HepG2 (cell line): ENCODE results near the gene MTR. TPM values are rescaled to one million over a fixed set of nuclear protein-coding genes. Genes with fewer than 3 reads are reported as not detected.

Experiments used
- ATF7-NPFF ChIP-seq: sonication (generic); formaldehyde crosslinking; IDR thresholded peaks from 2 replicates; pipeline ENCODE4 v1.8.1; 2023; ENCODE audit warnings: mild to moderate bottlenecking, low read depth, missing genetic modification reagents, moderate library complexity
- KDM6A ChIP-seq: IDR thresholded peaks from 2 replicates; pipeline ENCODE4 v1.6.1; 2016; ENCODE audit warnings: low read depth
- ZC3H4 ChIP-seq: sonication (generic); formaldehyde crosslinking; IDR thresholded peaks from 2 replicates; pipeline ENCODE4 v1.4.0; 2020; ENCODE audit warnings: missing genetic modification reagents, borderline replicate concordance
- ZNF10 ChIP-seq: sonication (generic); formaldehyde crosslinking; IDR thresholded peaks from 2 replicates; pipeline ENCODE4 v1.4.0; 2020; ENCODE audit warnings: mild to moderate bottlenecking, low read depth, missing genetic modification reagents, borderline replicate concordance
- ZNF260 ChIP-seq: sonication (generic); formaldehyde crosslinking; IDR thresholded peaks from 2 replicates; pipeline ENCODE4 v1.4.0; 2020; ENCODE audit warnings: missing genetic modification reagents, low read depth, mild to moderate bottlenecking, borderline replicate concordance
- ZNF703 ChIP-seq: sonication (generic); formaldehyde crosslinking; IDR thresholded peaks from 2 replicates; pipeline ENCODE4 v1.5.1; 2020; ENCODE audit warnings: missing genetic modification reagents, mild to moderate bottlenecking, moderate library complexity, borderline replicate concordance
- ZNF883 ChIP-seq: sonication (generic); formaldehyde crosslinking; IDR thresholded peaks from 2 replicates; pipeline ENCODE4 v1.5.1; 2020; ENCODE audit warnings: mild to moderate bottlenecking, missing genetic modification reagents; ENCODE audit errors: not compliant biosample characterization
- polyA plus RNA-seq, 8 experiments: library from polyadenylated mRNA; depleted of rRNA in 3 of 8; stranded (reverse) in 7 of 8; unstranded in 1 of 8; fragments of >200 nt; fragmentation: Illumina TruSeq in 4 of 8; extraction: Trizol in 4 of 8; gene quantifications; 2 replicates each; pipeline versions ENCODE4 v1.2.1 to v1.2.3, GENCODE V29; 2011 to 2016; ENCODE audit warnings: low read depth in 4 of 8, missing spikeins in 1 of 8, mixed read lengths in 1 of 8; ENCODE audit not compliant: insufficient read depth in 1 of 8
- total RNA-seq, 5 experiments: library from RNA; depleted of rRNA; stranded (reverse); fragments of >200 nt; fragmentation: Illumina TruSeq; extraction: Trizol; gene quantifications; 2 replicates each; pipeline ENCODE4 v1.2.3, GENCODE V29; 2016; ENCODE audit warnings: low read depth in 1 of 5
- TF ChIP-seq, protein P1 (sequence below), 2 experiments: sonication (generic) in 1 of 2; formaldehyde crosslinking in 1 of 2; IDR thresholded peaks; 2 replicates each; pipeline versions ENCODE4 v1.4.0 to v1.6.1; 2016 to 2020; ENCODE audit warnings: borderline replicate concordance in 1 of 2, low read depth in 1 of 2, mild to moderate bottlenecking in 1 of 2, missing genetic modification reagents in 1 of 2
- TF ChIP-seq, protein P2 (sequence below): IDR thresholded peaks from 2 replicates; pipeline ENCODE4 v1.6.1; 2016; ENCODE audit warnings: low read depth, borderline replicate concordance
- TF ChIP-seq, protein P3 (sequence below): sonication (generic); formaldehyde crosslinking; IDR thresholded peaks from 2 replicates; pipeline ENCODE4 v1.4.0; 2020; ENCODE audit warnings: missing genetic modification reagents
- TF ChIP-seq, protein P4 (sequence below): sonication (generic); formaldehyde crosslinking; IDR thresholded peaks from 2 replicates; pipeline ENCODE4 v1.5.0; 2020; ENCODE audit warnings: mild to moderate bottlenecking, missing genetic modification reagents, borderline replicate concordance
- TF ChIP-seq, protein P5 (sequence below): sonication (generic); formaldehyde crosslinking; IDR thresholded peaks from 2 replicates; pipeline ENCODE4 v1.8.0; 2022; ENCODE audit warnings: mild to moderate bottlenecking, missing genetic modification reagents, moderate library complexity

MTR gene
- total and polyA plus RNA-seq, 2 of the 13 experiments (the other 11 are each of a cell fraction or from before 2014, with no cell fraction given) = 16.3 to 36.1 TPM

DNA sequence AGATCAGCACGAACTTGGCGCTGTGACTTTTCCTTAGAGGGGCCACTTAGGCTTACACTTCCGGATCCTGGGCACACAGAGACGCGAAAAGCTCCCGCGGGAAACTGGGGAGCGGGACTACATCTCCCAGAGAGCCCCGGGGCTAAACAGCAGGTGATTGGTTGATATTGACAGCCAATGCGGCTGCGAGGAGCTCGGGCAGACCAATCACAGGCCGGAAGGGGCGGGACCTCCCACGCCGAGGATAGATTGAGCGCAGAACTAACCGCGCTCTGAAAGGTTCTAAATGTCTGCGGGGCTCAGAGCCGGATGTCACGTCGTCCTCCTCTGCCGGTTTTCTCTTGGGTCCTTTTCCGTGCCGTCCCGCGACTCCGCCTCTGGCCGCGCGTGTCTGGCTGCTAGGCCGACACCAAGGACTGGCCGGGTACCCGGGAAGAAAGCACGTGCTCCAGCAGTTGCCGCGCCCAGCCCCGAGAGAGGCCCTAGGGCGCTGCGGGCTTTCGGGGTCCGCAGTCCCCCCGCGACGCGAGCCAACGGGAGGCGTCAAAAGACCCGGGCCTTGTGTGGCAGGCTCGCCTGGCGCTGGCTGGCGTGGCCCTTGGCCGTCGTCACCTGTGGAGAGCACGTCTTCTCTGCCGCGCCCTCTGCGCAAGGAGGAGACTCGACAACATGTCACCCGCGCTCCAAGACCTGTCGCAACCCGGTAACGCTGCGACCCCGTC is at the start of gene MTR (continued):
- TF ChIP-seq ATF7-NPFF (peak; percentile 90), ZC3H4 (CRISPR knock-in tag) (no peak), KDM6A (CRISPR knock-in tag) (no peak), ZNF10 (CRISPR knock-in tag) (no peak), ZNF883 (CRISPR knock-in tag) (peak; percentile 91), ZNF703 (CRISPR knock-in tag) (no peak; the same call in 1 of the 2 replicates), ZNF260 (0 out of 2 replicates have a peak, but pooled peaks have one; percentile 6)
- TF ChIP-seq, protein P1, sequence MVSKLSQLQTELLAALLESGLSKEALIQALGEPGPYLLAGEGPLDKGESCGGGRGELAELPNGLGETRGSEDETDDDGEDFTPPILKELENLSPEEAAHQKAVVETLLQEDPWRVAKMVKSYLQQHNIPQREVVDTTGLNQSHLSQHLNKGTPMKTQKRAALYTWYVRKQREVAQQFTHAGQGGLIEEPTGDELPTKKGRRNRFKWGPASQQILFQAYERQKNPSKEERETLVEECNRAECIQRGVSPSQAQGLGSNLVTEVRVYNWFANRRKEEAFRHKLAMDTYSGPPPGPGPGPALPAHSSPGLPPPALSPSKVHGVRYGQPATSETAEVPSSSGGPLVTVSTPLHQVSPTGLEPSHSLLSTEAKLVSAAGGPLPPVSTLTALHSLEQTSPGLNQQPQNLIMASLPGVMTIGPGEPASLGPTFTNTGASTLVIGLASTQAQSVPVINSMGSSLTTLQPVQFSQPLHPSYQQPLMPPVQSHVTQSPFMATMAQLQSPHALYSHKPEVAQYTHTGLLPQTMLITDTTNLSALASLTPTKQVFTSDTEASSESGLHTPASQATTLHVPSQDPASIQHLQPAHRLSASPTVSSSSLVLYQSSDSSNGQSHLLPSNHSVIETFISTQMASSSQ (IDR thresholded peaks at IDR 0.05; ENCODE audit: low read depth) = no peak
- TF ChIP-seq, protein P1 (CRISPR knock-in tag; IDR thresholded peaks at IDR 0.05; ENCODE audit: borderline replicate concordance) = no peak
- TF ChIP-seq, protein P2, sequence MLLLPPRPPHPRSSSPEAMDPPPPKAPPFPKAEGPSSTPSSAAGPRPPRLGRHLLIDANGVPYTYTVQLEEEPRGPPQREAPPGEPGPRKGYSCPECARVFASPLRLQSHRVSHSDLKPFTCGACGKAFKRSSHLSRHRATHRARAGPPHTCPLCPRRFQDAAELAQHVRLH (CRISPR knock-in tag) = peak; percentile 85; the same call in 1 of the 2 replicates
- TF ChIP-seq, protein P3, sequence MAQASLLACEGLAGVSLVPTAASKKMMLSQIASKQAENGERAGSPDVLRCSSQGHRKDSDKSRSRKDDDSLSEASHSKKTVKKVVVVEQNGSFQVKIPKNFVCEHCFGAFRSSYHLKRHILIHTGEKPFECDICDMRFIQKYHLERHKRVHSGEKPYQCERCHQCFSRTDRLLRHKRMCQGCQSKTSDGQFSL (CRISPR knock-in tag) = peak; percentile 70; the same call in 1 of the 2 replicates
- TF ChIP-seq, protein P4, sequence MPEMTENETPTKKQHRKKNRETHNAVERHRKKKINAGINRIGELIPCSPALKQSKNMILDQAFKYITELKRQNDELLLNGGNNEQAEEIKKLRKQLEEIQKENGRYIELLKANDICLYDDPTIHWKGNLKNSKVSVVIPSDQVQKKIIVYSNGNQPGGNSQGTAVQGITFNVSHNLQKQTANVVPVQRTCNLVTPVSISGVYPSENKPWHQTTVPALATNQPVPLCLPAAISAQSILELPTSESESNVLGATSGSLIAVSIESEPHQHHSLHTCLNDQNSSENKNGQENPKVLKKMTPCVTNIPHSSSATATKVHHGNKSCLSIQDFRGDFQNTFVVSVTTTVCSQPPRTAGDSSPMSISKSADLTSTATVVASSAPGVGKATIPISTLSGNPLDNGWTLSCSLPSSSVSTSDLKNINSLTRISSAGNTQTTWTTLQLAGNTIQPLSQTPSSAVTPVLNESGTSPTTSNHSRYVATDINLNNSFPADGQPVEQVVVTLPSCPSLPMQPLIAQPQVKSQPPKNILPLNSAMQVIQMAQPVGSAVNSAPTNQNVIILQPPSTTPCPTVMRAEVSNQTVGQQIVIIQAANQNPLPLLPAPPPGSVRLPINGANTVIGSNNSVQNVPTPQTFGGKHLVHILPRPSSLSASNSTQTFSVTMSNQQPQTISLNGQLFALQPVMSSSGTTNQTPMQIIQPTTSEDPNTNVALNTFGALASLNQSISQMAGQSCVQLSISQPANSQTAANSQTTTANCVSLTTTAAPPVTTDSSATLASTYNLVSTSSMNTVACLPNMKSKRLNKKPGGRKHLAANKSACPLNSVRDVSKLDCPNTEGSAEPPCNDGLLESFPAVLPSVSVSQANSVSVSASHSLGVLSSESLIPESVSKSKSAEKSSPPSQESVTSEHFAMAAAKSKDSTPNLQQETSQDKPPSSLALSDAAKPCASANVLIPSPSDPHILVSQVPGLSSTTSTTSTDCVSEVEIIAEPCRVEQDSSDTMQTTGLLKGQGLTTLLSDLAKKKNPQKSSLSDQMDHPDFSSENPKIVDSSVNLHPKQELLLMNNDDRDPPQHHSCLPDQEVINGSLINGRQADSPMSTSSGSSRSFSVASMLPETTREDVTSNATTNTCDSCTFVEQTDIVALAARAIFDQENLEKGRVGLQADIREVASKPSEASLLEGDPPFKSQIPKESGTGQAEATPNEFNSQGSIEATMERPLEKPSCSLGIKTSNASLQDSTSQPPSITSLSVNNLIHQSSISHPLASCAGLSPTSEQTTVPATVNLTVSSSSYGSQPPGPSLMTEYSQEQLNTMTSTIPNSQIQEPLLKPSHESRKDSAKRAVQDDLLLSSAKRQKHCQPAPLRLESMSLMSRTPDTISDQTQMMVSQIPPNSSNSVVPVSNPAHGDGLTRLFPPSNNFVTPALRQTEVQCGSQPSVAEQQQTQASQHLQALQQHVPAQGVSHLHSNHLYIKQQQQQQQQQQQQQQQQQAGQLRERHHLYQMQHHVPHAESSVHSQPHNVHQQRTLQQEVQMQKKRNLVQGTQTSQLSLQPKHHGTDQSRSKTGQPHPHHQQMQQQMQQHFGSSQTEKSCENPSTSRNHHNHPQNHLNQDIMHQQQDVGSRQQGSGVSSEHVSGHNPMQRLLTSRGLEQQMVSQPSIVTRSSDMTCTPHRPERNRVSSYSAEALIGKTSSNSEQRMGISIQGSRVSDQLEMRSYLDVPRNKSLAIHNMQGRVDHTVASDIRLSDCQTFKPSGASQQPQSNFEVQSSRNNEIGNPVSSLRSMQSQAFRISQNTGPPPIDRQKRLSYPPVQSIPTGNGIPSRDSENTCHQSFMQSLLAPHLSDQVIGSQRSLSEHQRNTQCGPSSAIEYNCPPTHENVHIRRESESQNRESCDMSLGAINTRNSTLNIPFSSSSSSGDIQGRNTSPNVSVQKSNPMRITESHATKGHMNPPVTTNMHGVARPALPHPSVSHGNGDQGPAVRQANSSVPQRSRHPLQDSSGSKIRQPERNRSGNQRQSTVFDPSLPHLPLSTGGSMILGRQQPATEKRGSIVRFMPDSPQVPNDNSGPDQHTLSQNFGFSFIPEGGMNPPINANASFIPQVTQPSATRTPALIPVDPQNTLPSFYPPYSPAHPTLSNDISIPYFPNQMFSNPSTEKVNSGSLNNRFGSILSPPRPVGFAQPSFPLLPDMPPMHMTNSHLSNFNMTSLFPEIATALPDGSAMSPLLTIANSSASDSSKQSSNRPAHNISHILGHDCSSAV = no peak
- TF ChIP-seq, protein P5, sequence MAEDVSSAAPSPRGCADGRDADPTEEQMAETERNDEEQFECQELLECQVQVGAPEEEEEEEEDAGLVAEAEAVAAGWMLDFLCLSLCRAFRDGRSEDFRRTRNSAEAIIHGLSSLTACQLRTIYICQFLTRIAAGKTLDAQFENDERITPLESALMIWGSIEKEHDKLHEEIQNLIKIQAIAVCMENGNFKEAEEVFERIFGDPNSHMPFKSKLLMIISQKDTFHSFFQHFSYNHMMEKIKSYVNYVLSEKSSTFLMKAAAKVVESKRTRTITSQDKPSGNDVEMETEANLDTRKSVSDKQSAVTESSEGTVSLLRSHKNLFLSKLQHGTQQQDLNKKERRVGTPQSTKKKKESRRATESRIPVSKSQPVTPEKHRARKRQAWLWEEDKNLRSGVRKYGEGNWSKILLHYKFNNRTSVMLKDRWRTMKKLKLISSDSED = no peak
